GM10266 (cell line): Measurements from ENCODE around the gene BRSK2.
"Not testable (repeated sequence)": the region's sequence is repeated elsewhere in the genome, so short reads cannot be mapped to it uniquely, and the experiment has no call there.

Experiments
- DNase-seq: peaks from one replicate; pipeline ENCODE4 v3.0.0; 2012; ENCODE audit errors: extremely low spot score
- CTCF ChIP-seq: IDR thresholded peaks from 2 replicates; pipeline ENCODE4 v1.5.1; 2012; ENCODE audit warnings: mild to moderate bottlenecking, low read depth; ENCODE audit not compliant: control insufficient read depth, insufficient read depth; ENCODE audit errors: missing control alignments

The BRSK2 gene

GRCh38 chr11:1389932-1390568 is at the start of gene BRSK2:
TSS of gene BRSK2 (plus strand) at chr11:1389934. CDS start at chr11:1390285, 351 bp downstream.
- TF ChIP-seq CTCF: no peak
- DNase-seq: no peak

GRCh38 chr11:1340111-1340510 is 49.6 kb upstream of the BRSK2 start:
- no peak for DNase-seq
- TF ChIP-seq CTCF: no peak

GRCh38 chr11:1341226-1341625 is 48.5 kb upstream of the BRSK2 start:
- DNase-seq: not testable (repeated sequence)

GRCh38 chr11:1341928-1342524 is 47.7 kb upstream of the BRSK2 start:
- DNase-seq: no peak
- TF ChIP-seq CTCF: no peak

GRCh38 chr11:1342946-1343345 is 46.8 kb upstream of the BRSK2 start:
- TF ChIP-seq CTCF: no peak
- no peak for DNase-seq

GRCh38 chr11:1343391-1344055 is 46.2 kb upstream of the BRSK2 start:
- TF ChIP-seq CTCF: no peak
- DNase-seq: no peak

GRCh38 chr11:1344056-1344635 is 45.6 kb upstream of the BRSK2 start:
- no peak for TF ChIP-seq CTCF
- DNase-seq: no peak
